GM12878 (cell line): ENCODE measurements around the gene ADAMTS1.

Experiments used
- CTCF ChIP-seq, 3 experiments: IDR thresholded peaks in 2 of 3; conservative IDR thresholded peaks in 1 of 3; 2 replicates each; pipeline ENCODE4 v1.5.1; 2011; ENCODE audit warnings: low read depth in 3 of 3, low read length in 3 of 3, mild to moderate bottlenecking in 3 of 3, control low read depth in 2 of 3, moderate library complexity in 2 of 3, inconsistent platforms in 1 of 3, mixed read lengths in 1 of 3; ENCODE audit not compliant: control insufficient read depth in 2 of 3, insufficient read depth in 1 of 3; ENCODE audit errors: extremely low read depth in 1 of 3
- SPI1 ChIP-seq: IDR thresholded peaks from 2 replicates; pipeline ENCODE4 v1.6.1; 2011; ENCODE audit warnings: low read depth, mild to moderate bottlenecking, low read length, moderate library complexity, borderline replicate concordance; ENCODE audit not compliant: insufficient read depth
- YY1 ChIP-seq: IDR thresholded peaks from 2 replicates; pipeline ENCODE4 v1.6.1; 2011; ENCODE audit warnings: low read depth, mild to moderate bottlenecking, low read length

- TF ChIP-seq SPI1 = no peak
- no peak for TF ChIP-seq CTCF (IDR thresholded peaks at IDR 0.05 in 2 of 3, conservative IDR thresholded peaks at IDR 0.05 in 1 of 3; ENCODE audit: control insufficient read depth in 2 of 3, extremely low read depth in 1 of 3, insufficient read depth in 1 of 3, low read depth in 3 of 3, low read length in 3 of 3)
- TF ChIP-seq YY1 = no peak
Observed at GRCh38 chr21:26818906-26819305, 26.3 kb downstream of the ADAMTS1 start.
